ENCODE data around the gene FUT3.

Gene FUT3

GRCh38 chr19:5824751-5825150 is 26.5 kb downstream of the FUT3 start:
- no peaks in the 10 kb centered on the region for H3K9me2 ChIP-seq (replicated peaks; ENCODE audit: insufficient read depth, low read length)
- H3K27me3 ChIP-seq (ENCODE audit: low read length), result no peaks in the 10 kb centered on the region
- no peaks in the 10 kb centered on the region for H3K36me3 ChIP-seq (ENCODE audit: low read length)
- no peak overlapping the region for H3K9ac ChIP-seq (ENCODE audit: low read length)
- TF ChIP-seq EZH2phosphoT487 (conservative IDR thresholded peaks at IDR 0.05; ENCODE audit: low read length), result no peak
- no peak for TF ChIP-seq CTCF (IDR thresholded peaks at IDR 0.05; ENCODE audit: insufficient read depth, low read length, poor library complexity, severe bottlenecking)
- H3K27ac ChIP-seq (ENCODE audit: low read depth, low read length), result no peak overlapping the region
- H3K4me3 ChIP-seq (ENCODE audit: insufficient read depth, low read length, poor library complexity, severe bottlenecking), result no peak overlapping the region
- H3K9me3 ChIP-seq (ENCODE audit: insufficient read depth, low read length), result no peaks in the 10 kb centered on the region
- H3K4me2 ChIP-seq (ENCODE audit: low read depth, low read length, poor library complexity, severe bottlenecking), result no peak overlapping the region
- H3K79me2 ChIP-seq (ENCODE audit: insufficient read depth, low read length), result no peaks in the 10 kb centered on the region
- no peaks in the 10 kb centered on the region for H4K20me1 ChIP-seq (ENCODE audit: low read depth, low read length)
- no peaks in the 10 kb centered on the region for H3F3A ChIP-seq (ENCODE audit: insufficient read depth)
- no peak overlapping the region for H2AFZ ChIP-seq (ENCODE audit: low read depth, low read length, severe bottlenecking)

- no peak overlapping the region for H3K9ac ChIP-seq (ENCODE audit: low read length)
- H3K27ac ChIP-seq (ENCODE audit: low read depth, low read length), result no peak overlapping the region
Measured at GRCh38 chr19:5823579-5824281, 27.5 kb downstream of the FUT3 start.

GRCh38 chr19:5822181-5822844 is 28.9 kb downstream of the FUT3 start:
- H3K79me2 ChIP-seq (ENCODE audit: insufficient read depth, low read length), result no peaks in the 10 kb centered on the region
- no peak overlapping the region for H3K4me3 ChIP-seq (ENCODE audit: insufficient read depth, low read length, poor library complexity, severe bottlenecking)
- H3K27me3 ChIP-seq (ENCODE audit: low read length), result no peaks in the 10 kb centered on the region
- no peaks in the 10 kb centered on the region for H4K20me1 ChIP-seq (ENCODE audit: low read depth, low read length)
- H3K27ac ChIP-seq (ENCODE audit: low read depth, low read length), result no peak overlapping the region
- no peak overlapping the region for H2AFZ ChIP-seq (ENCODE audit: low read depth, low read length, severe bottlenecking)
- H3K9me3 ChIP-seq (ENCODE audit: insufficient read depth, low read length), result no peaks in the 10 kb centered on the region
- H3K9me2 ChIP-seq (replicated peaks; ENCODE audit: insufficient read depth, low read length), result no peaks in the 10 kb centered on the region
- TF ChIP-seq EZH2phosphoT487 (conservative IDR thresholded peaks at IDR 0.05; ENCODE audit: low read length) (no peak), CTCF (IDR thresholded peaks at IDR 0.05; ENCODE audit: insufficient read depth, low read length, poor library complexity, severe bottlenecking) (no peak)
- H3K36me3 ChIP-seq (ENCODE audit: low read length), result no peaks in the 10 kb centered on the region
- no peak overlapping the region for H3K4me2 ChIP-seq (ENCODE audit: low read depth, low read length, poor library complexity, severe bottlenecking)
- no peak overlapping the region for H3K9ac ChIP-seq (ENCODE audit: low read length)
- no peaks in the 10 kb centered on the region for H3F3A ChIP-seq (ENCODE audit: insufficient read depth)

More at GRCh38 chr19:5823579-5824281, 27.5 kb downstream of the FUT3 start:
- H3K4me2 ChIP-seq (ENCODE audit: low read depth, low read length, poor library complexity, severe bottlenecking), result no peak overlapping the region
- H3F3A ChIP-seq (ENCODE audit: insufficient read depth), result no peaks in the 10 kb centered on the region
- TF ChIP-seq EZH2phosphoT487 (conservative IDR thresholded peaks at IDR 0.05; ENCODE audit: low read length) (no peak), CTCF (IDR thresholded peaks at IDR 0.05; ENCODE audit: insufficient read depth, low read length, poor library complexity, severe bottlenecking) (peak; percentile 22)
- H3K79me2 ChIP-seq (ENCODE audit: insufficient read depth, low read length), result no peaks in the 10 kb centered on the region
- no peaks in the 10 kb centered on the region for H3K27me3 ChIP-seq (ENCODE audit: low read length)
- H2AFZ ChIP-seq (ENCODE audit: low read depth, low read length, severe bottlenecking), result no peak overlapping the region
- H4K20me1 ChIP-seq (ENCODE audit: low read depth, low read length), result no peaks in the 10 kb centered on the region
- no peaks in the 10 kb centered on the region for H3K9me3 ChIP-seq (ENCODE audit: insufficient read depth, low read length)
- H3K4me3 ChIP-seq (ENCODE audit: insufficient read depth, low read length, poor library complexity, severe bottlenecking), result no peak overlapping the region
- no peaks in the 10 kb centered on the region for H3K9me2 ChIP-seq (replicated peaks; ENCODE audit: insufficient read depth, low read length)
- H3K36me3 ChIP-seq (ENCODE audit: low read length), result no peaks in the 10 kb centered on the region

Measured in SU-DHL-6 (cell line).